Right lobe of liver (tissue), 4 donors: ENCODE data around the gene CEP112.

Experiments
- POLR2A ChIP-seq: fragments of 450-650 bp; IDR thresholded peaks from one replicate; pipeline ENCODE4 v1.6.1; 2017; ENCODE audit warnings: antibody characterized with exemption, mild to moderate bottlenecking
- TF ChIP-seq, protein P1 (sequence below), 4 donors: fragments of 200-600 bp in 3 of 4; fragments of 450-650 bp in 1 of 4; IDR thresholded peaks; one replicate each; pipeline versions ENCODE4 v1.5.1 to v1.8.0; 2016 to 2022; ENCODE audit warnings: antibody characterized with exemption in 4 of 4, mild to moderate bottlenecking in 2 of 4
- donor health status: DM: no; HTN: no; CAD: no.
- donor health status: DM: no; HTN: no; CAD: no.
- donor health status: DM: no; HTN: yes; CAD: no.

DNA sequence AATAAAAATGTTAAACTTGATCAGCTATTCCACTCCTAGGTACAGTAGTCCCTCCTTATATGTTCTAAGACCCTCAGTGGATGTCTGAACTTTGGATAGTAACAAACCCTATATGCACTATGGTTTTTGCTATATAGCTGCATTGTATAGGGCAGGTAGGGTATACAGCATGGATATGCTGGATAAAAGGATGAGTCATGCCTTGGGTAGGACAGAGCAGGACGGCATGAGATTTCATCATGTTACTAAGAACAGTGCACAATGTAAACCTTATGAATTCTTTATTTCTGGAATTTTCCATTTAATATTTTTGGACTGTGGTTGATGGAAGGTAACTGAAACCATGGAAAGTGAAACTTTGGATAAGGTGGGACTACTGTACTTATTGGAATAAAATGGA, 235.1 kb downstream of the CEP112 start:
- TF ChIP-seq, protein P1, sequence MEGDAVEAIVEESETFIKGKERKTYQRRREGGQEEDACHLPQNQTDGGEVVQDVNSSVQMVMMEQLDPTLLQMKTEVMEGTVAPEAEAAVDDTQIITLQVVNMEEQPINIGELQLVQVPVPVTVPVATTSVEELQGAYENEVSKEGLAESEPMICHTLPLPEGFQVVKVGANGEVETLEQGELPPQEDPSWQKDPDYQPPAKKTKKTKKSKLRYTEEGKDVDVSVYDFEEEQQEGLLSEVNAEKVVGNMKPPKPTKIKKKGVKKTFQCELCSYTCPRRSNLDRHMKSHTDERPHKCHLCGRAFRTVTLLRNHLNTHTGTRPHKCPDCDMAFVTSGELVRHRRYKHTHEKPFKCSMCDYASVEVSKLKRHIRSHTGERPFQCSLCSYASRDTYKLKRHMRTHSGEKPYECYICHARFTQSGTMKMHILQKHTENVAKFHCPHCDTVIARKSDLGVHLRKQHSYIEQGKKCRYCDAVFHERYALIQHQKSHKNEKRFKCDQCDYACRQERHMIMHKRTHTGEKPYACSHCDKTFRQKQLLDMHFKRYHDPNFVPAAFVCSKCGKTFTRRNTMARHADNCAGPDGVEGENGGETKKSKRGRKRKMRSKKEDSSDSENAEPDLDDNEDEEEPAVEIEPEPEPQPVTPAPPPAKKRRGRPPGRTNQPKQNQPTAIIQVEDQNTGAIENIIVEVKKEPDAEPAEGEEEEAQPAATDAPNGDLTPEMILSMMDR (IDR thresholded peaks at IDR 0.05), result no peak
- TF ChIP-seq POLR2A, result no peak
